Neural crest cell (in vitro differentiated cells): ENCODE measurements around the gene UBE3B. TPM values are rescaled to one million over a fixed set of nuclear protein-coding genes. Genes with fewer than 3 reads are reported as not detected.

Experiments used
- DNase-seq: peaks from one replicate; pipeline ENCODE4 v3.0.0; 2021; ENCODE audit warnings: low read depth, mixed read lengths, low spot score
- H3K27ac Mint-ChIP-seq: one replicate; pipeline ENCODE4 v1.8.0; 2021; ENCODE audit warnings: mild to moderate bottlenecking, mixed read lengths; ENCODE audit not compliant: unreplicated experiment
- H3K27me3 Mint-ChIP-seq: 2 replicates; pipeline ENCODE4 v1.8.0; 2021; ENCODE audit warnings: low read depth, mild to moderate bottlenecking, mixed read lengths
- H3K36me3 Mint-ChIP-seq: 2 replicates; pipeline ENCODE4 v1.8.0; 2021; ENCODE audit warnings: low read depth, mild to moderate bottlenecking, mixed read lengths
- H3K4me1 Mint-ChIP-seq: 2 replicates; pipeline ENCODE4 v1.8.0; 2021; ENCODE audit warnings: mixed read lengths
- H3K4me3 Mint-ChIP-seq: one replicate; pipeline ENCODE4 v1.8.0; 2021; ENCODE audit warnings: mild to moderate bottlenecking, mixed read lengths
- H3K9me3 Mint-ChIP-seq: 2 replicates; pipeline ENCODE4 v1.8.0; 2021; ENCODE audit warnings: mixed read lengths
- CTCF ChIP-seq: fragments of 200-600 bp; sonication (generic); conservative IDR thresholded peaks from 2 replicates; pipeline ENCODE4 v1.5.0; 2021; ENCODE audit warnings: antibody characterized with exemption, mild to moderate bottlenecking
- total RNA-seq: library from RNA; stranded (reverse); gene quantifications from 2 replicates; pipeline ENCODE4 v1.2.1, GENCODE V29; 2021

Gene UBE3B
- total RNA-seq, 1 donor from 2014 or later: 35.9 TPM

- DNase-seq: no peak
- peaks cover 17% of the 10 kb centered on the region for H3K27me3 Mint-ChIP-seq
- no peak overlapping the region for H3K4me3 Mint-ChIP-seq
- no peaks in the 10 kb centered on the region for H3K9me3 Mint-ChIP-seq
- TF ChIP-seq CTCF: no peak
- no peaks in the 10 kb centered on the region for H3K36me3 Mint-ChIP-seq
- no peaks in the 10 kb centered on the region for H3K4me1 Mint-ChIP-seq
- H3K27ac Mint-ChIP-seq: no peak overlapping the region
These were observed 73.7 kb downstream of the UBE3B start for GRCh38 chr12:109551108-109551507.

- H3K9me3 Mint-ChIP-seq: no peaks in the 10 kb centered on the region
- no peak for DNase-seq
- H3K27me3 Mint-ChIP-seq: peaks cover 17% of the 10 kb centered on the region
- TF ChIP-seq CTCF: no peak
- no peak overlapping the region for H3K27ac Mint-ChIP-seq
- peaks cover 7% of the 10 kb centered on the region for H3K4me1 Mint-ChIP-seq
- no peaks in the 10 kb centered on the region for H3K36me3 Mint-ChIP-seq
- H3K4me3 Mint-ChIP-seq: no peak overlapping the region
These were observed 75.5 kb downstream of the UBE3B start for GRCh38 chr12:109552971-109553370.

- Mint-ChIP-seq H3K4me3 (no peak overlapping the region), H3K9me3 (no peaks in the 10 kb centered on the region), H3K27me3 (peaks cover 13% of the 10 kb centered on the region), H3K27ac (no peak overlapping the region), H3K4me1 (peaks cover 7% of the 10 kb centered on the region), H3K36me3 (no peaks in the 10 kb centered on the region)
- TF ChIP-seq CTCF: no peak
- no peak for DNase-seq
These were observed 76.0 kb downstream of the UBE3B start for GRCh38 chr12:109553483-109553882.

- H3K27me3 Mint-ChIP-seq: peaks cover 11% of the 10 kb centered on the region
- H3K4me1 Mint-ChIP-seq: peaks cover 11% of the 10 kb centered on the region
- no peak for DNase-seq
- H3K4me3 Mint-ChIP-seq: no peak overlapping the region
- no peaks in the 10 kb centered on the region for H3K36me3 Mint-ChIP-seq
- no peak for TF ChIP-seq CTCF
- no peaks in the 10 kb centered on the region for H3K9me3 Mint-ChIP-seq
- no peak overlapping the region for H3K27ac Mint-ChIP-seq
These were observed 76.6 kb downstream of the UBE3B start for GRCh38 chr12:109553906-109554500.

- H3K36me3 Mint-ChIP-seq: no peaks in the 10 kb centered on the region
- no peak overlapping the region for H3K4me3 Mint-ChIP-seq
- peaks cover 11% of the 10 kb centered on the region for H3K4me1 Mint-ChIP-seq
- H3K27me3 Mint-ChIP-seq: peaks cover 8% of the 10 kb centered on the region
- DNase-seq: no peak
- no peaks in the 10 kb centered on the region for H3K9me3 Mint-ChIP-seq
- no peak overlapping the region for H3K27ac Mint-ChIP-seq
- no peak for TF ChIP-seq CTCF
These were observed 77.3 kb downstream of the UBE3B start for GRCh38 chr12:109554761-109555160.
